Loucy (cell line): ENCODE results near the gene COL27A1.
"Not testable (repeated sequence)": the region's sequence is repeated elsewhere in the genome, so short reads cannot be mapped to it uniquely, and the experiment has no call there.

ENCODE experiments used
- CTCF ChIP-seq: fragments of 200-600 bp; sonication (generic); conservative IDR thresholded peaks from 2 replicates; pipeline ENCODE4 v1.5.1; 2014; ENCODE audit warnings: mild to moderate bottlenecking, antibody characterized with exemption, low read length
- EZH2phosphoT487 ChIP-seq: fragments of 200-600 bp; IDR thresholded peaks from 2 replicates; pipeline ENCODE4 v1.6.1; 2018; ENCODE audit warnings: antibody characterized with exemption, mild to moderate bottlenecking, moderate library complexity, borderline replicate concordance

DNA sequence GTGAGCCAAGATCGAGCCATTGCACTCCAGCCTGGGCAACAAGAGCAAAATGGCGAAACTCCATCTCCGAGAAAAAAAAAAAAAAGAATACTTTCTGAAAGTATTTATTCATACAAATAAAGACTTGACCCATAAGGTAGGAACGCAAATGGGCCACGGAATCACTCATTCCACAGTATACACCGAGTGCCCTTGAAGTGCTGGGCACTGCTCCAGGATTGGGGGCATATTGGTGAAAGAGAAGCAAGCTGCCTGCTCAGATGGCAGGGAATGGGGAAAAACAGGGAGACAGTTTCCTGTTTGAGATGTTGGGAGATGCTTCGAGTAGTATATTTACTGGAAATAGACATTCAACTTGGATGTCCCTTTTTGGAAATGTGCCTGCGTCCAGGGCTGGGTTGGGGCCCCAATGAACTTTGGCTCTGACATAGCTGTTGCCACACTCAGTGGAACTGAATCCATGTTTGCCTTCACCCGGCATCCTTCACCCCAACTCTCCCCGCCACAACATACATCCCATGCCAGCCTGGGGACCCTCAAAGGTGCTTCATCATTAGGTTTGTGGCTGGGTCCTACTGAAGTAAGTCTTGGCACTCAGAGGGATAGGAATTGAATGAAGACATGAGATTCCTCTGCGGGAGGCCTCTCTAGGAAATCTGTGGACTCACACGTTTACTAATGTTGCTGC lies 173.7 kb downstream of the COL27A1 start:
- not testable (repeated sequence) for TF ChIP-seq CTCF, EZH2phosphoT487
